ENCODE measurements around the gene EPHB1.

EPHB1 gene

GRCh38 chr3:134854254-134854653, 59.2 kb downstream of the EPHB1 start:
- TF ChIP-seq, protein P1, sequence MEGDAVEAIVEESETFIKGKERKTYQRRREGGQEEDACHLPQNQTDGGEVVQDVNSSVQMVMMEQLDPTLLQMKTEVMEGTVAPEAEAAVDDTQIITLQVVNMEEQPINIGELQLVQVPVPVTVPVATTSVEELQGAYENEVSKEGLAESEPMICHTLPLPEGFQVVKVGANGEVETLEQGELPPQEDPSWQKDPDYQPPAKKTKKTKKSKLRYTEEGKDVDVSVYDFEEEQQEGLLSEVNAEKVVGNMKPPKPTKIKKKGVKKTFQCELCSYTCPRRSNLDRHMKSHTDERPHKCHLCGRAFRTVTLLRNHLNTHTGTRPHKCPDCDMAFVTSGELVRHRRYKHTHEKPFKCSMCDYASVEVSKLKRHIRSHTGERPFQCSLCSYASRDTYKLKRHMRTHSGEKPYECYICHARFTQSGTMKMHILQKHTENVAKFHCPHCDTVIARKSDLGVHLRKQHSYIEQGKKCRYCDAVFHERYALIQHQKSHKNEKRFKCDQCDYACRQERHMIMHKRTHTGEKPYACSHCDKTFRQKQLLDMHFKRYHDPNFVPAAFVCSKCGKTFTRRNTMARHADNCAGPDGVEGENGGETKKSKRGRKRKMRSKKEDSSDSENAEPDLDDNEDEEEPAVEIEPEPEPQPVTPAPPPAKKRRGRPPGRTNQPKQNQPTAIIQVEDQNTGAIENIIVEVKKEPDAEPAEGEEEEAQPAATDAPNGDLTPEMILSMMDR (IDR thresholded peaks at IDR 0.05): no peak

DNA sequence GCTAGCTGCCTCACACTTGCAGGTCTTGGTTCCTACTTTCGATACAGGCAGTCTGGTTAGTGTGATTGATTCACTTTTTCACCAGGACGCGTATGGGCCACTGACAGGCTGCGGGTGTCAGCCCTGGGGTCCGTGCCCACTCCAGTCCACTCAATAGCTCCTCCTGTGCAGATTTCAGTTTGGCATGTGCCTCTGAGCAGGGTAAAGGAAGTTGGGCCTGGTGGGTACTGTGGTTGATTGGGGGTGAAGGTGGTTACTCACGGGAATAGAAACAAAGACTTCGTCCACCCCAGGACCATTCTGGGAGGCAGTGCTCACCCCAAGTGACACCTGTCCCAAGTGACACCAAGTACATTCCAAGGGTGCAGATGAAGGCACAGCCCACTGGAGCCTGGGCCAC, 62.3 kb downstream of the EPHB1 start:
- TF ChIP-seq, protein P1 (IDR thresholded peaks at IDR 0.05): no peak

- TF ChIP-seq, protein P1 (IDR thresholded peaks at IDR 0.05): no peak
These were observed 62.8 kb downstream of the EPHB1 start for GRCh38 chr3:134857776-134858362.

DNA sequence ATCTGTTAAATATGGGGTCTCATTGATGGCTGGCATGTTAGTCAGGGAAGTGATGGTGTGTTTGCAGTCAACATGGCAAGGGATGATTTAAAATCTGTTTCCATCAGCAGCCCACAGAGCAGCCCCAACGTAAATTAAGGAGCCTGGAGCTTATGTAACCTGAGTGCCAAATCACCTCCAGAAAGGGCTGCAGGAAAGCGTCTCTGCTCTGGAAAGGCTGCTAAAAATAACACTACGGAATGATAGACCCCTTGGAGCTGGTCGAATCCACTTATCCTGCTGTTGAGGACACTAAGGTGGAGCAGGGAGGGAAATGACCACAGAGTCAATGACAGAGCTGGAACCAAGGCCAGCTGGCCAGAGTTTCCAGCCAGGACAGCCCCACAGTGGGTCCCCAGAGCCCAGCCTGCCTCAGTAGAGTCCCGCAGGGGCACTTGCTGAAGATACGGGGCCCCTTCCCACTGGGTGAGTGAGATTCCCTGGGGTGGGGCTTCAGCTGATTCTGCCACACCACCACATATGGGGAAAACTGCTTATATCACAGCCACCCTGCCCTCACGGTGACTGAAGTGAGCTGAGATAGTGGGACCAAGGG, 63.5 kb downstream of the EPHB1 start:
- TF ChIP-seq, protein P1 (IDR thresholded peaks at IDR 0.05): no peak

DNA sequence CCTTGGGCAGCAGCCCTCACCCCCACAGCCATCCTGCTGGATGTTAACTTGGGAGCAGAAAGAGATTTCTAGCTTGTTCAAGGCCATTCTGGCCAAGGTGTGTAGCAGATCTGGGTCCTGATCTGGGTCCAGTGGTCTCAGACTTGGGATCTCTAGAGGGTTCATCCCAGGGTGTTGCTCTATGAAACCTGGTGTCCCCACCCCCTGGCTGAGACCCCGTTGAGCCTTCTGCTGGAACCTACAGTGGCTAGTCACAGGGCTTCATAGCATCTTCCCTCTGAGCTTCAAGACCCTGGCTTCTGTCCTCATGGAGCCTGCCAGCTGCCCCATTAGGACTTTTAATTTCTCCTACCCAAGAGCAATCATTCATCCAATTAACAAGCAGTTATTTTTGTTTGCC, 64.3 kb downstream of the EPHB1 start:
- TF ChIP-seq, protein P1 (IDR thresholded peaks at IDR 0.05): no peak

DNA sequence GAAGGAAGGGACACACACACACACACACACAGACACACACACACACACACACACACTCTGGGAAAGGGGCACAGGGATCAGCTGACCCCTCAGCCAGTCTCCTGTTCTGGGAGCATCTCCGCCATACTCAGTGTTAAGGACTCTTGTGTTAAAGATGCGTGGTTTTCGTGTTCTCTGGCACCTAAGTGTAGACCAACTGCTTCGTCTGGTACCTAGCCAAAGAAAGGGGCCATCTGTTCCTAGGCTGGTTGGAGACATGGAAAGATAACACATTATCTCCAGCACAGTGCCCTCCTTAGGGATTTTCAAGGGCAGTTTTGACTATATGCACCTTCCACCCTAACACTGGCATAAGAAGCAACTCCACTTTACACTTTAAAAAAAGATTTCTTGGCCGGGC, 65.1 kb downstream of the EPHB1 start:
- TF ChIP-seq, protein P1 (IDR thresholded peaks at IDR 0.05): no peak

DNA sequence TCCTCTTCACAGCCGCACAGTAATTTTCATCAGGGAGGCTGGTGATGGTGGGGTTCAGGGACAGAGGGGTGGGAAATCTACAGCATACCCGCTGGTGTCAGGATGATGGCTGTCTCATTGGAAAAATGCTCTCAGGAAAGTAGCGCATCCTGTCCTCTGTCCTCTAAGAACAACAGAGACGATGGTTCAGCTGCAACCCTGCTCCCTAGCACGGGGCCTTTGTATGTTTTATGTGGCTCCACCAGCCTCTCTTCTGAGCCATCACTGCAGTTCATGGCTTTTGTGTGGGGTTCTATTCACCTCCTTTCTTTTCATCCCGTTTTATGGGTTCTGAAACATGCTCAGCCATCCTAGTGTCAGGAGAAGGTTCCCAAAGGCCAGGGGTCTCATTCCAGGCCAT, 68.9 kb downstream of the EPHB1 start:
- TF ChIP-seq, protein P1 (IDR thresholded peaks at IDR 0.05): no peak

DNA sequence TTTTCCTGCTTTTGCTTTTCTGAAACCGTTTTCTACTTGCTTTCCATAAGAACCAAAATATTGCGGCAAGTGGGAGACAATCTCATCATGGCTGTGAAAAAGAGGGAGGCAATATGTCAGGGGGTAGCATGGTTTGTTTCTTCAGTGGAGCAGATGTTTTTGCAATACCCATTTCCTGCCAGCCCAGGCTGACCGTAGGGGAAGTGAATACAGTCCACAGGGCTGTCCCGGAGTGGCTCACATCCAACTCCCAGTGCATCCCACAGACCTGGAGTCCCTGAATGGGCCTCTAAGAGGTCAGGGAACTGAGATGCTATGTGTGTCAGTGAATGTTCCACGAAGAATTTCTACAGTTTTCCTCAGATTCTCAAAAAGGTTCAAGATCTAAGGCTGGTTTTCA, 69.6 kb downstream of the EPHB1 start:
- TF ChIP-seq, protein P1 (IDR thresholded peaks at IDR 0.05): no peak
